Muscle of arm (tissue), 12 donors: ENCODE results near the gene ACOT8. TPM values are rescaled to one million over a fixed set of nuclear protein-coding genes. Genes with fewer than 3 reads are reported as not detected.
A peak's percentile ranks its signal among the peaks of the same experiment; 100 is the strongest.
"Not testable (repeated sequence)": the region's sequence is repeated elsewhere in the genome, so short reads cannot be mapped to it uniquely, and the experiment has no call there.

Experiments
- DNase-seq: peaks from one replicate; pipeline ENCODE4 v3.0.0-alpha.2; 2013
- polyA plus RNA-seq, 12 donors: library from polyadenylated mRNA; unstranded; fragments of 120-200 nt; gene quantifications; one replicate each; pipeline ENCODE4 v1.2.1, GENCODE V29; 2013; ENCODE audit not compliant: insufficient read length in 12 of 12

The ACOT8 gene
- polyA plus RNA-seq, 12 donors = 14.1 to 28.6 (median 22.1) TPM; not detected in 1

DNA sequence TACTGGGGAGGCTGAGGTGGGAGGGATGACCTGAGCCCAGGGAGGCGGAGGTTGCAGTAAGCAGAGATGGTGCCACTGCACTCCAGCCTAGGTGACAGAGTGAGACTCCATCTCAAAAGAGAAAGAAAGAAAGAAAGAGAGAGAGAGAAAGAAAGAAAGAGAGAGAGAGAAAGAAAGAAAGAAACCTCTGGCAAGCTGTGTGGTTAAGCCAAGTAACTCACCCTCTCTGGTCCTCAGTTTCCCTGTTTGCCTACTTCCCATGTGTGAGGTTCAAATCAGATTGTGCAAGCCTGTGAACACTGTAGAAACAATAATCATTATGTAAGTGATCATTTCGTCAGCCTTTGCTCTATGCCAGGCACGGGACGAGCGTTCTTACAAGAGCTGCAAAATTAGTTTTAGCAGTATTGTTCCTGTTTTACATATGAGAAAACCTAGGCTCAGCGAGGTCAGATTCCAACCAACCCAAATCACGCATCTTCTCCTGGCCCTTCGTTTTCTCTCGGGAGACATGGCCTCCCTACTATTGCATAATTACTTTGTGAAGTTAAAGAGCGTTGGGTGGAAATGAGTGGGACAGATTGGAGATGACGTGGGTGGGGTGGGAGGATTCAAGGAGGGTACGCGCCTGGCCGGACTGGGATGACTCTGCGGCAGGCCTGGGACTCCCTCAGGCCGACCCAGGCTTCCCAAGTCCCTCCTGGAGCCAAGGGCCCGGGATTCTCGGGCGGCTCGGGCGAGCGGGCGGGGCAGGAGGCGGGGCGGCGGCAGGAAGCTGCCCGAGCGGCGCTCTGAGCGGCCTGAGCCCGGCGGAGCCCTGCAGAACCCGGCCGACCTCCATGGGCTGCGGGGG lies 23.9 kb downstream of the ACOT8 start, which contains the start of gene SNX21:
Gene SNX21, plus strand, starts transcription at position 770 of the 853 bp plus-strand sequence. CDS start 121 bp downstream, outside the sequence.
- peak; percentile 73 for DNase-seq

- no peak for DNase-seq
These were observed 24.6 kb downstream of the ACOT8 start for GRCh38 chr20:45832619-45833018.

DNA sequence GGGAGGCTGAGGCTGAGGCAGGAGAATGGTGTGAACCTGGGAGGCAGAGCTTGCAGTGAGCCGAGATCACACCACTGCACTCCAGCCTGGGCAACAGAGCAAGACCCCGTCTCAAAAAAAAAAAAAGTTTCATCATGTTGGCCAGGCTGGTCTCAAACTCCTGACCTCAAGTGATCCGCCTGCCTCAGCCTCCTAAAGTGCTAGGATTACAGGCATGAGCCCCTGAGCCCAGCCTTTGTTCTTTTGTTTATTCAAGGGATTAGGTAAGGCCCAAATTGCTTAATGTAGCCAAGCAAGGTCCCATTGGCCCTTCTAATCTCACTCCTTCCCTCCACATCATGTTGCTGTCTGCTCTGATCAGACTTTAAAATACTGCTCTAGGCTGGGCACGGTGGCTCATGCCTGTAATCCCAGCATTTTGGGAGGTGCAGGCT lies 27.5 kb downstream of the ACOT8 start:
- not testable (repeated sequence) for DNase-seq

DNA sequence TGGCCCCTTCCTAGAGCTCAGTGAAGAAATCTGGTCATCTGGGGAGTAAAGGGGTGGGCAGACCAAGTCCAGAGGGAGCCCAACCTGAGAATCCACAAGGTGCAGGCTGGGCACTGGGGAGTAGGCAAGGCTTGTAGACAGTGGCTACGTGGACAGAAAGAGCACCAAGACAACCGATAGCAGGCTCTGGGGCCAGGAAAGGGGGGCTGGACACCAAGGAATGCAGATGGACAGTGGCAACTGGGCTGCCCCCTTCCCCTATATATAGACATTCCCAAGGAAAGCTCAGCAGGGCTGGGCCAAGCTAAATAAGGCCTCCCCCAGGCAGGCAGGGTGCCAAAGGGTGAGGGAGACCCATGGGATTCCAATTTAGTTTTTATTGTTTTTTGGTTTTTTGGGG lies 28.6 kb downstream of the ACOT8 start:
- DNase-seq = no peak

GRCh38 chr20:45827712-45828111 lies 29.5 kb downstream of the ACOT8 start:
- no peak for DNase-seq

DNA sequence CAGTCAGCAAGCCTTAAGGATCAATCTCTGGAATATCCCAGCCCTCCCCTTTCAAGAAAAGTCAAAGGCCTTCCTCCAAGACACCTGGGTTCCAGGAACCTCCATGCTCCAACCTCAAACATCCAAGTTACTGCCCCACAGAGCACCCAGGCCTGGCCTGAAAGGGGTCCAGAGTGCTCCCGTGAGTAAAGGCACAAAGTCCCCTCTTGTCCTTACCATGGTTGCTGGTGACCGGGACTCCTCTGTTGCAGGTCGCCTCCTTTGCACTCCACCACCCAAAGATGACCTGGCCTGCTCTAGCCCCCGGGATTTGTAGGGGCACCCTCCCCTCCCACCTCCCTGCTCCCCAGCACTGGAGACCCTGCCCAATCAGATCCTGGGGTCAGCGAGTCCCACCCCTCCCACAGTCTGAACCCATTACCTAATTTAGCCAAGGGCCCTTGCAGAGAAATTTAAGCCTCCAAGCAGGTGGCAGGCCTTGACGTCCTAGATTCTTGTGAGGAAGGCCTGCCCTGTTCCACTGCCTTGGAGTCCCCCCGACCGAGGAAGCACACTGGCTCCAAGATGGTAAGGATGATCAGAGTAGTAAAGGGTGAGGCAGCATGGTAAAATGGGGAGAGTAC lies 30.1 kb downstream of the ACOT8 start, which contains the start of gene TNNC2:
Gene TNNC2, minus strand, starts transcription at position 283 of the 623 bp plus-strand sequence. Its CDS starts 64 bp downstream, at position 219.
- DNase-seq = no peak

DNA sequence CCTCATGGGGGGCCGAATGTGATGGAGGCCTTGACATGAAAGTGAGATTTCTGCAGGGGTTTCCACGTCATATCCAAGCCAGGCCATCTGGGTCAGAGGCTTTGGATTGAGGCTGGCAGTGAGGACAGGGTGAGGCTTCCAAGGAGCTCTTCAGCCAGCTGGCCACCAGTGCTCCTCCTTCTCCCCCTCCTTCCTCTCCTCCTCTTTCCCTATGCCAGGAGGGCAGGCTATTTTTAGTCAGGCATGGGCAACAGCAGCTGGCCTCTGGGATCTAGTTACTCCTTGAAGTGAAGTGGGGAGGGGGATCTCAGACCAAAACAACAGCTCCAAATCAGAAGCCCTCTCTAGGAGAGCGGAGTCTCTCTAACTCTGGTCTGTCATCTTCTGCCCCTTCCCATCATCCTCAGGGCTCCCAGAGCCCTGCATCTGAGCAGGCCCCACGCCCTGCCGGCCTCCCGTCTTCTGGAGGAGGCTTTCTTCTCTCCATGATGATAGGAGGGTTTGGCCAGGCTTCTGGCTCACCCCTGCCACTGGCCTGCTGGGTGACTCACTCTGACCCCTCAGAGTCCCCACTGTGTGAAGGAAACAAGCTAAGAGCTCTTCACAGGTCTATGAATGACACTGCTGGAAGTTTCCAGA lies 30.7 kb downstream of the ACOT8 start:
- DNase-seq = no peak

DNA sequence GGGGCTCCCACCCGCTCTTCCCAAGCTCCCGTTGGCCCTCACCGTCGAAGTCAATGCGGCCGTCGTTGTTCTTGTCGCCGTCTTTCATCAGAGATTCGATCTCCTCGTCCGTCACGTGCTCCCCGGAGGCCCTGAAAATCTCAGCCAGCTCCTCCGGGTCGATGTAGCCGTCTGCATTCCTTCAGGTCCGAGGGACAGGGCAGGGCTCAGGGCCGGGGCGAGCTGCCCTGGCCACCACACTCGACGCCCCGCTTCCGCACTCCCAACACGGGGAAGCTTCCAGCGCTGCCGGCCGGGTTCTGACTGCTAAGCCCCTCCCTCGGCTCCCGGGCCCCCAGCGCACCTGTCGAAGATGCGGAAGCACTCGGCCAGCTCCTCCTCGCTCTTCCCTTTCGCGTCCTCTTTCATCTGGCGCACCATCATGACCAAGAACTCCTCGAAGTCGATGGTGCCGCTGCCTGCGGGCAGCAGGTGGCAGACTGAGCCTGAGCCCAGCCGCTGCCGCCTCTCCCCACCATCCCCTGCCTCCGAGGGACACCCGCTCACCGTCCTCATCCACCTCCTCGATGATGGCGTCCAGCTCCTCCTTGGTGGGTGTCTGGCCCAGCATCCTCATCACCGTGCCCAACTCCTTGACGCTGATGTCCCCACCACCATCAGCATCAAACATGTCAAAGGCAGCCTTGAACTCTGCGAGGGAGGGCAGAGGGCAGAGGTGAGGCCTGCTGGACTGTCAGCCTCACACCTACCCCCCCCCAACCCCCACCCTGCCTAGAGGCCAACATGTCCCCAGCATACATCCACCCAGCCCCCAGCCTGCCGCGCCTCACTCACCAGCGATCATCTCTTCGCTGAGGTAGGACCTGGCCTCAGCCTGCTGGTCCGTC lies 33.0 kb downstream of the ACOT8 start:
- DNase-seq = no peak

- DNase-seq = no peak
These were observed 34.3 kb downstream of the ACOT8 start for GRCh38 chr20:45822857-45823256.

DNA sequence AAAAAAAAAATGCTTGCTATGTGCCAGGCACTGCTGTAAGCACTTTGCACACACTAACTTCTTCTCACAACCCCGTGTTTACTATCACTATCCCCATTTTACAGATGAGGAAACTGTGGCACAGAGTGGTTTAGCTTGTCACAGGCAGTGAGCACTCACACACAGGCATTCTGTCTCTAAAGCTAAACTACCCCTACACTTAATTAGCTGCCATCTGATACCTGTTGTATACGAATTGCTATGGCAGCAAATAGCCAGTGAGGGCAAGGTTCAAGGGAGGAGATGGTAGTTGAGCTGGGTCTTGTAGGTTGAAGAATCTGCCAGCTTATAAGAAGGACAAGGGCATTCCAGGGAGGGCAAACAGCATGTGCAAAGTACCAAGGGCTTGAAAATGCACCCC lies 35.2 kb downstream of the ACOT8 start:
- DNase-seq = no peak

GRCh38 chr20:45819466-45819865 lies 37.7 kb downstream of the ACOT8 start:
- no peak for DNase-seq

- DNase-seq = no peak
These were observed 39.0 kb downstream of the ACOT8 start for GRCh38 chr20:45818239-45818638.

- DNase-seq = no peak
These were observed 39.6 kb downstream of the ACOT8 start for GRCh38 chr20:45817376-45818194.

- DNase-seq = no peak
These were observed 40.2 kb downstream of the ACOT8 start for GRCh38 chr20:45816951-45817350.

DNA sequence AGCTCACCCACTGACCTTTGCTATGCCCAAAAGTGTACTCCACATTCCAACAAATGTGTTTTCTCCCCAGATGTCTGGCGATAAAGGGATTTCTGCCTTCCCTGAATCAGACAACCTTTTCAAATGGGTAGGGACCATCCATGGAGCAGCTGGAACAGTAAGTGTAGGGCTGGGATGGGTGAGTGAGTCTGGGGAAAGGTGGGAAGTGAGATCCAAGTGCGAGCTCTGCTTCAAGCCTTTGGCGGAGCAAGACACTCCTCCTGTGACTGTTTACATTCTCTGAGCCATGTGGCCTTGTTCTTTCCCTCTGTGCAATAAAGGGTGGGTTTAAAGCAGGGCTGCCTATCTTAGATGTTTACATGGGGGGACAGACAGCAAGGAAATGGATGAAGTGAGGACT lies 42.9 kb downstream of the ACOT8 start:
- no peak for DNase-seq

DNA sequence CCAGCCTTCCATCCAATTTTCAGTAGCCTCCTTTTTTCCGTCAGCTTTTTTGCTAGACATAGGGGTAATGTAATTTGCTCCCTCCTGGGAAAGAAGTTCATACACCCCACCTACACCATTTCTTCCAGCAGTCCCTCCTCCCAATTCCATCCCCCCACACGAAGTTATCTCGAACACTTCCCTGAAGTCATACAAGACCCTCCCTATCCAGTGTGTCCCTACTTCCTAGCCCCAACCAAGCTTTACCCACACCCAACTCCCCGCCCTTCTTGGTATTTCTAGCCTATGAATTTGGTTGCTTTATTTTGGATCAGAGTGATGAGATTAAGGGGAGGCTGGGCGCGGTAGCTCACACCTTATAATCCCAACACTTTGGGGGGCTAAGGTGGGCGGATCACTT lies 43.7 kb downstream of the ACOT8 start:
- DNase-seq = no peak

DNA sequence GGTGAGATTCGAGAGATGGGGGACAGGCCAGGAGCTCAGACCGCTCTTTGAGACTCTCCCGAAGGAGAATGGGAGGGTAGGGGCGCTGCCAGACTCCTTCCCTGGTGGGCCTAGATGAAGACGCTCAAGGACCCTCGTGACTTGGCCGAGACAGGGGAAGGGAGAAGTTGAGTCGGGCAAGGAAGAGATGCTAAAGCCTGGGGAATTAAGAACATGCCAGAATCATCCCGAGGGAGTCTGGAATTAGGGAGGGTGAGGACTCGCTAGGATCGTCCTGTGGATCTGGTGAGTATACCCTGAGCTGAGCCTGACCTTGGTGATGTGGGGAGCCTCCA lies 44.2 kb downstream of the ACOT8 start:
- no peak for DNase-seq

DNA sequence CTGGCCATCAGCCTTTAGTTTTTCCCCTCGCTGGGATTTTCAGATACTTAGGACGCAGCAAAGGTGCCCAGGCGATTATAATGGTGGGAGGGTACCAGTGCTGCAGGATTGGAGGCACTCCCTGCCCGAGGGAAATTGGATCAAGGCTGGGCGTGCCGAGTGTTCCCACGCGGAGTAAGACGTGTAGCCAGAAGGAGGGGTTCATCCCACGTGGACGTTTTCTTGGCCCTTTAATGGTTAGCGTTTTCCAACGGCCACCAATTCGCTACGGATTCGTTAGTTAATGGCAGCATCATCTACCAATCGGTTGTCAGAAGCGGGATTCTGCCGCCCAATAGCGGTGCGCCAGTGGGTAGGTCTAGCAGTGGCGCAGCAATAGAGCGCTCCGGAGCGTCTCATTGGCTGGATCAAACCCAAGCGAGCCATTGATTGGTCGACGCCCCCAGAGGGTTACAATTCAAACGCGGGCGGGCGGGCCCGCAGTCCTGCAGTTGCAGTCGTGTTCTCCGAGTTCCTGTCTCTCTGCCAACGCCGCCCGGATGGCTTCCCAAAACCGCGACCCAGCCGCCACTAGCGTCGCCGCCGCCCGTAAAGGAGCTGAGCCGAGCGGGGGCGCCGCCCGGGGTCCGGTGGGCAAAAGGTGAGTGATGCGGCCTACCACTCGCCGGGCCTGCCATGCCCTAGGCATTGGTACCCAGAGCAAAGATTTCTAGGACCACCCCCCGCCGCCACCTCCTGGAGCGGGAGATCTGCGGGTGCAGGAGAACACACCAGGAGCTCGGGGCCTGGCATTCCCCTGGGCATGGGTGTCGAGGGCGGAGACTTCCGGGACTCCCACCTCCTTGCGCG lies 44.8 kb downstream of the ACOT8 start, which contains the start of gene UBE2C:
Gene UBE2C, plus strand, starts transcription at position 488 of the 849 bp plus-strand sequence. Its CDS starts 52 bp downstream, at position 540.
- peak; percentile 99 for DNase-seq

GRCh38 chr20:45810191-45810970 lies 46.8 kb downstream of the ACOT8 start:
- no peak for DNase-seq
